Gastroesophageal sphincter (tissue), 4 donors: ENCODE results near the gene KCNH8. TPM values are rescaled to one million over a fixed set of nuclear protein-coding genes. Genes with fewer than 3 reads are reported as not detected.

Experiments used
- ATAC-seq: fragments of 150-250 bp; one replicate; pipeline ENCODE4 v1.9.1; 2016; ENCODE audit warnings: mild to moderate bottlenecking, moderate library complexity
- H3K27ac ChIP-seq, 4 donors: fragments of 200-600 bp; sonication (generic) in 3 of 4; 1 replicate in 3 of 4; 2 replicates in 1 of 4; pipeline ENCODE4 v1.5.1; 2016 to 2019
- H3K27me3 ChIP-seq: fragments of 200-600 bp; sonication (generic); one replicate; pipeline ENCODE4 v1.5.1; 2019
- H3K36me3 ChIP-seq, 2 donors: fragments of 200-600 bp; sonication (generic); one replicate each; pipeline ENCODE4 v1.5.1; 2019; ENCODE audit warnings: control low read depth in 1 of 2
- H3K4me1 ChIP-seq, 3 donors: fragments of 200-600 bp; sonication (generic); 1 replicate in 2 of 3; 2 replicates in 1 of 3; pipeline ENCODE4 v1.5.1; 2016 to 2019; ENCODE audit warnings: control low read depth in 2 of 3
- H3K4me3 ChIP-seq, 2 donors: fragments of 200-600 bp; sonication (generic); one replicate each; pipeline ENCODE4 v1.5.1; 2019; ENCODE audit warnings: mild to moderate bottlenecking in 1 of 2, moderate library complexity in 1 of 2
- H3K9me3 ChIP-seq, 3 donors: fragments of 200-600 bp; sonication (generic); one replicate each; pipeline ENCODE4 v1.5.1; 2017 to 2019; ENCODE audit warnings: control low read depth in 2 of 3
- CTCF ChIP-seq, 4 experiments: fragments of 200-600 bp in 2 of 4; fragments of 450-650 bp in 2 of 4; sonication (generic) in 1 of 4; IDR thresholded peaks; one replicate each; pipeline ENCODE4 v1.5.1; 2017 to 2019; ENCODE audit warnings: antibody characterized with exemption in 4 of 4, mild to moderate bottlenecking in 2 of 4, moderate library complexity in 2 of 4
- EP300 ChIP-seq: sonication (generic); formaldehyde crosslinking; IDR thresholded peaks from one replicate; pipeline ENCODE4 v1.6.1; 2017; ENCODE audit warnings: antibody characterized with exemption, mild to moderate bottlenecking
- POLR2A ChIP-seq, 2 donors: fragments of 450-650 bp; IDR thresholded peaks; one replicate each; pipeline ENCODE4 v1.6.1; 2017; ENCODE audit warnings: antibody characterized with exemption in 2 of 2, mild to moderate bottlenecking in 2 of 2, moderate library complexity in 1 of 2
- POLR2AphosphoS5 ChIP-seq: sonication (generic); formaldehyde crosslinking; IDR thresholded peaks from one replicate; pipeline ENCODE4 v1.6.1; 2017; ENCODE audit warnings: antibody characterized with exemption
- WGBS, 2 donors: methylation state at CpG; one replicate each; pipeline ENCODE4 v1.1.5; 2018; ENCODE audit warnings: low coverage in 1 of 2; 5-methylcytosine and 5-hydroxymethylcytosine counted together
- small RNA-seq, 4 donors: library from RNA; depleted of rRNA; stranded (forward); fragments of <200 nt; gene quantifications; one replicate each; pipeline ENCODE3, GENCODE V24; 2016
- total RNA-seq, 4 donors: library from RNA; depleted of rRNA; stranded (reverse); fragments of >200 nt; gene quantifications; one replicate each; pipeline ENCODE4 v1.1.0, GENCODE V29; 2016

Gene KCNH8
- total RNA-seq, 4 donors from 2014 or later, result 0.19 to 0.62 (median 0.40) TPM; not detected in 1

- Histone ChIP-seq H3K4me3 (no peak overlapping the region), H3K4me1 (no peaks in the 10 kb centered on the region), H3K36me3 (no peaks in the 10 kb centered on the region), H3K9me3 (no peaks in the 10 kb centered on the region), H3K27ac (no peak overlapping the region), H3K27me3 (no peaks in the 10 kb centered on the region)
- ATAC-seq, result no peak
- 58 to 66% methylated on average over 3 of the region's 3 CpGs for WGBS, 2 donors
- no peak for TF ChIP-seq POLR2AphosphoS5
- no peak for TF ChIP-seq EP300
- TF ChIP-seq CTCF (IDR thresholded peaks at IDR 0.05), result no peak
- no peak for TF ChIP-seq POLR2A (IDR thresholded peaks at IDR 0.05)
Measured at GRCh38 chr3:19574268-19574667, 426.0 kb downstream of the KCNH8 start.

GRCh38 chr3:19576343-19576742, 428.0 kb downstream of the KCNH8 start:
- Histone ChIP-seq H3K4me3 (no peak overlapping the region), H3K4me1 (no peaks in the 10 kb centered on the region), H3K9me3 (no peaks in the 10 kb centered on the region), H3K27me3 (no peaks in the 10 kb centered on the region), H3K27ac (no peak overlapping the region), H3K36me3 (no peaks in the 10 kb centered on the region)
- whole genome bisulfite sequencing, 2 donors, result 93 to 100% methylated on average over 2 to 3 of the region's 3 CpGs
- no peak for ATAC-seq
- TF ChIP-seq POLR2A (IDR thresholded peaks at IDR 0.05) (no peak), CTCF (IDR thresholded peaks at IDR 0.05) (no peak), POLR2AphosphoS5 (no peak), EP300 (no peak)

Small RNA genes within 50 kb of the gene (small RNA-seq; reads per million reads assigned to genes)
- 0 reads per million in 4 donors for gene MIR4791
